GM18498 (cell line): ENCODE data around the gene ANKS3.

Source experiments
- ATAC-seq: cut with Tn5 transposase; IDR thresholded peaks from one replicate; pipeline ENCODE4 v1.9.1; 2021; ENCODE audit warnings: mild to moderate bottlenecking, moderate library complexity; ENCODE audit not compliant: unreplicated experiment

Gene ANKS3, protein sequence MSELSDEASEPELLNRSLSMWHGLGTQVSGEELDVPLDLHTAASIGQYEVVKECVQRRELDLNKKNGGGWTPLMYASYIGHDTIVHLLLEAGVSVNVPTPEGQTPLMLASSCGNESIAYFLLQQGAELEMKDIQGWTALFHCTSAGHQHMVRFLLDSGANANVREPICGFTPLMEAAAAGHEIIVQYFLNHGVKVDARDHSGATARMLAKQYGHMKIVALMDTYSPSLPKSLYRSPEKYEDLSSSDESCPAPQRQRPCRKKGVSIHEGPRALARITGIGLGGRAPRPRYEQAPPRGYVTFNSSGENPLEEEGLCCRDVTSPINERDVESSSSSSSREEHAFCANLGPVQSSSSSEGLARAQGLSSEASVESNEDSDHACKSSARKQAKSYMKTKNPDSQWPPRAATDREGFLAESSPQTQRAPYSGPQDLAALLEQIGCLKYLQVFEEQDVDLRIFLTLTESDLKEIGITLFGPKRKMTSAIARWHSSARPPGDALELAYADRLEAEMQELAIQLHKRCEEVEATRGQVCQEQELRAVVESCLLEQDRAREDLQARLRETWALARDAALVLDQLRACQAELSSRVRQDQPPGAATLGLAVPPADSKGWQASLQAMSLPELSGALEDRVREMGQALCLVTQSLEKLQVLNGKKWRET

DNA sequence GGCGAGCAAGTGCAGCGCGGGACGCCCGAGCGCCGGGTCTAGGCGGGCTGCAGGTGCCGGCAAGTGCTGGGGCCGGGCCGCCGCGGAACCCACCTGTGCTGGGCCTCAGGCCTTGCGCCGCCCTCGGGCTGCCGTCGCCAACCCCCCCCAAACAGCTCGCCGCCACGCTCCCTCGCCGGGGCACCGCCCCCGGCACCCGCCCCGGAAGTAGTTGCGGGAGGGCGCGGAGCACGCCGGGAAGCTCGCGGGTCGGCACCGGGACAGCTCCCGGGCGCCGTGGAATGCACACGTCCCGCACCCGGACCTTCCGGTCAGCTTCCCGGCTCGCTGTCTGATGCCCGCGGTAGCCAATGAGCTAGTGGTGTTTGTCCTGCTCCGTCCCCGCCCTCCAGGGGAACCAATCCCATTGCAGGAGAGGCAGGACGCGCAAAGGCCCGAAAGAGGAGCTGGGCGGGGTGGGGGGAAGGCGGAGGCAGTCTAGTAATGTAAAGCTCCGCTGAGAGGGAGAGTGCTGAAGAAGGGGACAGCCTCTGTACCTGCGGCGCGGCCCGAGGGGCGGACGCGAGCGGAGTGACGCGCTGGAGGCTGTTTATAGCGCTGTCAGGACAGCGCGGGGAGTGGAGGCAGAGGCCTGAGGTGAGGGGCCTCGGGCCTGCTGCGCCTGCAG is at the start of gene ANKS3, which contains the start of gene DNAAF8:
Gene ANKS3, minus strand, starts transcription at position 209 of the 667 bp plus-strand sequence. CDS start 4,122 bp downstream, outside the sequence.
Gene DNAAF8, plus strand, starts transcription at position 475 of the 667 bp plus-strand sequence. CDS start 1,978 bp downstream, outside the sequence.
- peak; percentile 73 for ATAC-seq

DNA sequence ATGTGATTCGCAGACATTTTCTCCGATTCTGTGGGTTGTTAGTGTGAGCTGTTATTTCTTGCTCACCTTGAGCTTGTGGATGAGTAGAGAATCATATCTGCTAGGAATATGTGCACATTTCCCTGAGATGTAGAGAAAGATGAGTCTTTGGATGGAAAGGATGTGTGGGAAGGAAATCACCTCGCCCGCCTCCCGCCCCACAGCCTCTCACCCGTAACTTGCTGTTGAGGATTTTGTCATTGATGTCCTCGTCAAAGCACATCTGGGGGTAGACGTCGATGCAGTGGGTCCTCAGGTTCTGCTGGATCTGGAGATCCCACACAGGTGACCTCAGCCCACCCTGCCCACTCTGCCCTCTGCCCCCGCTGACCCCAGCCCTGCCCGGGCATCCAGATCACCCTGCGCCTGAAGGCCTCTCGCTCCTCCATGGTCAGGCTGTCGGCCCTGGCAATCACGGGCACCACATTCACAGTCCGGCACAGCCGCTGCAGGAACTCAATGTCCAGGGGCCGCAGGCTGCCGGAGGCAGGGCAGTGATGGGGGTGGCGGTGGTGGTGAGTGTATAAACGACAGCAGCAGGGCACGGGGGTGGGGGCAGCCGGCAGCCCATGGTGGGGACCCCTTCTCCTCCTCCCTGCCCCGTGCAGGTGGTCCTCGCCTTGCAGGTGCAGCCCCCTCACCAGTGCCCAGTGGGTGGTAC is 49.3 kb upstream of the ANKS3 start:
- no peak for ATAC-seq

DNA sequence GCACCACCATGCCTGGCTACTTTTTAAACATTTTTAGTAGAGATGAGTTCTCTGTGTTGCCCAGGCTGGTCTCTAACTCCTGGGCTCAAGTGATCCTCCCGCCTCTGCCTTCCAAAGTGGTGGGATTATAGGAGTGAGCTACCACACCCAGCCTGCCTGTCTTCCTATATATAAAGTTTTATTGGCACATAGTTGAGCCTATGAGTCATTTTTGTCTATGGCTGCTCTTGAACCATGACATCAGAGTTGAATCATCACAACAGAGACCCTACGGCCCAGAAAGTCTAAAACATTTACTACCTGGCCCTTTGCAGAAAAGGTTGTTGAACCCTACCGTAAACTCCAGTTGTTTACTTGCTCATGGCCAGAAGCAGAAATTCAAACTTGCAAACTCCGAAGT is 46.2 kb upstream of the ANKS3 start:
- no peak for ATAC-seq

DNA sequence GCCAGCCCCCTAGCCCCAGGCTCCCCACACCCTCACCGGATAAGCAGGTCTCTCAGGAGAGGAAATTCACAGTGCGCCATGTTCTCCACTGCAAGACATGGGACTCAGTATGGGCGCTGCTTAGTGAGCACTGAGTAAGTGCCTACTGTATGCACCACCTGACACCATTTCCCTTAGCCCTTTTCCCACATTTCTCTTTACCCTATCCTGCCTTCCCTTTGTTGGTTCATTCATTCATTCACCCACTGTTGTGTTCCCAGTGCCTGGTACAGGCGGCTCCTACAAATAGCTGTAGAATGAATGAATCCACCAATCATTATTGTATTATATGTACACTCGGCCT is 44.0 kb upstream of the ANKS3 start:
- no peak for ATAC-seq

DNA sequence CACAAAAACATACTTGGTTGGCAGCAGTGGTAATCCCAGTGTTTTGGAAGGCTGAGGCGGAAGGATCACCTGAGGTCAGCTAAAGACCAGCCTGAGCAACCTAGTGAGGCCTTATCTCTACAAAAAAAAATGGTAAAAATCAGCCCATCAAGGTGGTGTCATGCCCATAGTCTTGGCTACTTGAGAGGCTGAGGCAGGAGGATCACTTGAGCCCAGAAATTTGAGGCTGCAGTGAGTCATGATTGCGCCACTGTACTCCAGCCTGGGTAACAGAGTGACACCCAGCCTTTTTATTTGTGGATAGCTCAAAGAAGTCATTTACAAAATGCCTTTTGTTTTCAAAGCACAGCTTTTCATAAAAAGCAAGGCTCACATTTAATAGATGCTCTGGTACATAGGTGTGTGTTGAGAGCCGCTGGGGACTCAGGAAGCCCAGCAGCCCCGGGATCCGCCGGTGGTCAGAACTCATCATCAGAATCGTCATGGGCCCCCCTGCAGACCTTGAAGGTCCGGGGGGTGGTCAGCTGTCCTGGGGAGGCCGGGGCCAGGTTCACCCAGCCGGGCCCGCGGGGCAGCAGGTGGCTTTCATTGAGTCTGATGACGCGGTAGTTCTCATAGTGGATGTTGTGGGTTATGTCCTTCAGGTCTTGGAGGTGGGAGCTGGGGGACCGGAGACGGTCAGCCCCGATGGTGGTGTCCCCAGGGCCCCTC is 43.4 kb upstream of the ANKS3 start:
- ATAC-seq, result no peak

DNA sequence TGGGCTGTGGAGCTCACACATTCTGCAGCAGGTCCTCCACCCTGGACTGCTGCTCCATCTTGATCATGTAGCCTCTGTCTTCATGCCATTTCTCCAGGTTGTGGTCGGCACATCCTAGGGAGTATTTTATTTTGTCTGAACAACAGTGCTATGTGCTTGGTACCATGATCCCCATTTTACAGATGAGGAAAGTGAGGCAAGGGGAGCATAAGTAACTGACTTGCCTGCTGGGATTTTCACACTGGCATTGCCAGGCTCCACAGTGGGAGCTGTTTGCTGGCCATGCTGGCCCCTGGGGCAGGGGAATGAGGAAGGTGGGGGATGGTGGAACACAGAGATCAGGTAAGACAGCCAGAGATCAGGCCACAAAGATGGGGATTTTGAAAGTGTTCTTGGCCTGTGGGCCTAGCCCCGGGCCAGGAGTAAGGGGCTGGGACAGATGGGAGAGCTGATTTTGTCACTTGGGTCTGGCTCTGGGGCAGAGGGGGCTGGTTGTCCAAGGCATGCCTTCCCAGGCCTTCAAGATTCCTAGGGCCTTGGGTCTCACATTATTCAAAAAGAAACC is 42.2 kb upstream of the ANKS3 start:
- ATAC-seq, result no peak

DNA sequence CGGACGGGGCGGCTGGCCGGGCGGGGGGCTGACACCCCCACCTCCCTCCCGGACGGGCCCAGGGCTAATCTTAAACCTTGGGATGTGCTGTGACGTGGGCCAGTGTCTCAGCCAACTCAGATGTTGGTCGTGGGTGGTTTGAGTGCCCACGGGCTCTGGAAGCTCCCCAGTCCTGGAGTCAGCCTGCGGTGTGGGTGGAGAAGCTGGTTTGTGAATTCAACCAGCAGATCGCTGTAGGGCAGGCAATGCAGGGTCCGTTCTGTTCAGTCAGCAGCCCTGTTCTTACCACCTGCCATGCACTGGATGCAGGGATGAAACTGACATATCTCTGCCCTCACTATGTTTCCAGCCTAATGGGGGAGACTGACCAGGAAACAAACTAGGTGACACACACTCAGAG is 40.9 kb upstream of the ANKS3 start:
- ATAC-seq, result no peak

DNA sequence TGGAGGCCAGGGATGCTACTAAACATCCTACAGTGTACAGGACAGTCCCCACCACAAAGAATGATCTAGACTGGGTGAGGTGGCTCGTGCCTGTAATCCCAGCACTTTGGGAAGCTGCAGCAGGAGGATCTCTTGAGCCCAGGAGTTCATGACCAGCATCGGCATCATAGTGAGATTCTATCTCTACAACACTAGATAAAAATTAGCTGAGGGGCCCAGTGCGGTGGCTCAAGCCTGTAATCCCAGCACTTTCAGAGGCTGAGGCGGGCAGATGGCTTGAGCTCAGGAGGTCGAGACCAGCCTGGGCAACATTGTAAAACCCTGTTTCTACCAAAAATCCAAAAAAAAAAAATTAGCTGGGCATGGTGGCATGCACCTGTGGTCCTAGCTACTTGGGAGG is 38.3 kb upstream of the ANKS3 start:
- no peak for ATAC-seq

DNA sequence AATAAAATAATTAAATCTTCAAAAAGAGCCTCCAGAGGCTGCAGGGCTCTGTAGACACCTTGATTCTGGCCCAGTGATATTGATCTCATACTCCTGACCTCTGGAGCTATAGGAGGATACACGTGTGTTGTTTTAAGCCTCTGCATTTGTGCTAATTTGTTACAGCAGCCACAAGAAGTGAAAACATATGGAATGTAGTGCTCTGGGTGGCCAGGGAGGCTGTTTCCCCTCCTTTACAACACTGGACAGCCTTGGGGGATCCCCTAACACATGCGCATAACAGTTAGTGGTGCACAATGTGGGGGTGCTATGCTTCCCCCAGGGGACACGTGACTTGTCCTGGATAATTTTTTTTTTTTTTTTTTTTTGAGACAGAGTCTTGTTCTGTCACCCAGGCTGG is 37.6 kb upstream of the ANKS3 start:
- ATAC-seq, result no peak

DNA sequence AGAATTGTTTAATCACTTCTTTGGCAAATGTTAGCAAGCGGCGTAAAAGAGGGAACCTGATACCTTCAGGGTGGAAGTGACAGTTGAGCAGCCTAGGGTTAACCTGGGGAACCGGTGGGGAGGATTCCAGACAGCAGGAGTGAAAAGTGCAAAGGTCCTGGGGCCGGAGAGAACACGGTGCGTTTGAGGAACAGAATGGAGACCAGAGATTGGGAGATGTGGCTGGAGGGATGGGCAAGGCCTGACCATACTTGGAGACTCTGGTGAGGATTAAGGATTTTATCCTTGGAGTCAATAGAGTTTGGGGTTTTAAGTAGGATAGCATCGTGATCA is 35.2 kb upstream of the ANKS3 start:
- ATAC-seq, result no peak

DNA sequence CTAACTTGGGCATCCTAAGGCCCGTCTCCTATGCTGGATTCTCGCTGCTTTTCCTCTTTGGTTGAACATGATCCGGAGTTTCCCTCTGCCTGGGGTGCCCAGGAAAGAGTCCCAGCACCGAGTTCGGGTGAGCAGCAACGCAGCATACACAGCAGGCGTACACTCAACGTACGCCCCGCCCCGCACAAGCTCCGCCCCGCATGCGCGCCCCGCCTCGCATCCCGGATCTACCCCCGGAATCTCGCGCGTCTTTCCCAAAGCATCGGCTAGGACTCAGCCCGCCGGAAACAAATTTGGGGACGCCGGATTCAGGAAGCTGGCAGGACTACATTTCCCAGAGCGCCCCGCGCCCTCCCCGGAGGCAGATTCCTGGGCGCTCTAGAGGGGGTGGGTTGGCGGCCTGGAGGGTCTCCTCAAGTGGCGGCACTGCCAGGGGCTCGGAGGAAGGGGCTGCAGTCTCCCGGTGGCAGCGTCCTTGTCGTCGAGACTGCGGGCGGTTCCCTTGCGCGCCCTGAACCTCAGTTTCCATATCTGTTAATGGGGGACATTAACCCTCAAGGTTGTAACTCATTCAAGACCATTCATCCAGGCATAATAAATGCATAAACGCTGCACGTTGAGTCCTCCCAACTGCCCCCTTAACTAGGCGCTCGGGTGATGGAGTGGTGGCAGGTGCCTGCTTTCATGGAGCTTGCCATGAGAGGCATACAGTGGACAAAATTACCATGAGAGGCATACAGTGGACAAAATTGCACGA is 34.7 kb upstream of the ANKS3 start:
- peak; percentile 59 for ATAC-seq

DNA sequence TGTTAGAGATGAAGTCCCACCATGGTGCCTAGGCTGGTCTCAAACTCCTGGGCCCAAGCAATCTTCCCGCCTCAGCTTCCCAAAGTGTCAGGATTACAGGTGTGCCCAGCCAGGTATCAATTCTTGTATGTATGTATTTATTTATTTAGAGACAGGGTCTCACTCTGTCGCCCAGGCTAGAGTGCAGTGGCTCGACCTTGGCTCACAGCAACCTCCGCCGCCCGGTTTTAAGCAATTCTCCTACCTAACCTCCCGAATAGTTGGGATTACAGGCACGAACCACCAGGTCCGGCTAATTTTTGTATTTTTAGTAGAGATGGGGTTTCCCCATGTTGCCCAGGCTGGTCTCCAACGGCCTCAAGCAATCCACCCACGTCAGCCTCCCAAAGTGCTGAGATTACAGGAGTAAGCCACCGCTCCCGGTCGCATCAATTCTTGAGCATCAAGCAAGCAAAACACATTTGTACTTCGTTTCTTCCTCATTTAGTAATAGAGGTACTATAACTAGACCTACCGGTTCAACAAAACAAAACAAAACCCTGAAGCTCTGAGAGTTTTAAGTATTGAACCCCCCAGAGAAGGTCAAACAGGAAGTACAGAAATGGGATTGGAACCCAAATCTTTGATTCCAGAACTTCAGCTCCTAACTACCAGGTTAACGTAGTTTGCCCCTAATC is 33.9 kb upstream of the ANKS3 start:
- peak; percentile 5 for ATAC-seq

DNA sequence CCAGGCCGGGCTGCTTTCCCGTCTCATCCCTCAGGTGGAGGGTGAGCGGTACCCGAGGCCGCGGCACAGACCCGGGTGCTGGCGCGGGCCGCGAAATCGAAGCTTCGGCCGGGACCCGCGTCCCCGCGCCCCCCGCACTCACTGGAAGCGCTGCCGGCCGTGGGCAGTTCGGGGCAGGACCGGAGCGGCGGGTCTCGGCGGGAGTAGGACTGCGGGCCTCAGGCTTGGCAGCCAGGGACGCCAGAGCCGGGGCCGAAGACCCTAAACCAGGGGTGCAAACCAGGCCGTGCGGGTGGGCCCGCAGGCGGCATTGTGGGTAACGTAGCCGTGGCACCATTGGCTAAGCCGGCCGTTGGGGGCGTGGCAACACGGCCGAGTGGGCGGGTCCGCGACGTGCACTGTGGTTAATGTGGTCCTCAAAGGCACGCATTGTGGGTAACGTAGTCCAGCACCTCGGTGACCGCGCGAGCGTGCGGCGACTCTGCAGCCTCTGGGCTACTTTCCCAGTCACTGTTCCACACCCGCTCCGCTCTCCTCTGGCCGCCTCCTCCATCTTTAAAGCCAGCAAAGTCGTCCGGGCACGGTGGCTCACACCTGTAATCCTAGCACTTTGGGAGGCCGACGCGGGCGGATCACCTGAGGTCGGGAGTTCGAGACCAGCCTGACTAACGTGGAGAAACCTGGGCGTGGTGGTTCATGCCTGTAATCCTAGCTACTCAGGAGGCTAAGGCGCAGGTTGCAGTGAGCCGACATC is 33.0 kb upstream of the ANKS3 start, which contains the start of gene ZNF500:
Gene ZNF500, minus strand, starts transcription at position 288 of the 754 bp plus-strand sequence. CDS start 1,184 bp downstream, outside the sequence.
- ATAC-seq, result peak; percentile 87

DNA sequence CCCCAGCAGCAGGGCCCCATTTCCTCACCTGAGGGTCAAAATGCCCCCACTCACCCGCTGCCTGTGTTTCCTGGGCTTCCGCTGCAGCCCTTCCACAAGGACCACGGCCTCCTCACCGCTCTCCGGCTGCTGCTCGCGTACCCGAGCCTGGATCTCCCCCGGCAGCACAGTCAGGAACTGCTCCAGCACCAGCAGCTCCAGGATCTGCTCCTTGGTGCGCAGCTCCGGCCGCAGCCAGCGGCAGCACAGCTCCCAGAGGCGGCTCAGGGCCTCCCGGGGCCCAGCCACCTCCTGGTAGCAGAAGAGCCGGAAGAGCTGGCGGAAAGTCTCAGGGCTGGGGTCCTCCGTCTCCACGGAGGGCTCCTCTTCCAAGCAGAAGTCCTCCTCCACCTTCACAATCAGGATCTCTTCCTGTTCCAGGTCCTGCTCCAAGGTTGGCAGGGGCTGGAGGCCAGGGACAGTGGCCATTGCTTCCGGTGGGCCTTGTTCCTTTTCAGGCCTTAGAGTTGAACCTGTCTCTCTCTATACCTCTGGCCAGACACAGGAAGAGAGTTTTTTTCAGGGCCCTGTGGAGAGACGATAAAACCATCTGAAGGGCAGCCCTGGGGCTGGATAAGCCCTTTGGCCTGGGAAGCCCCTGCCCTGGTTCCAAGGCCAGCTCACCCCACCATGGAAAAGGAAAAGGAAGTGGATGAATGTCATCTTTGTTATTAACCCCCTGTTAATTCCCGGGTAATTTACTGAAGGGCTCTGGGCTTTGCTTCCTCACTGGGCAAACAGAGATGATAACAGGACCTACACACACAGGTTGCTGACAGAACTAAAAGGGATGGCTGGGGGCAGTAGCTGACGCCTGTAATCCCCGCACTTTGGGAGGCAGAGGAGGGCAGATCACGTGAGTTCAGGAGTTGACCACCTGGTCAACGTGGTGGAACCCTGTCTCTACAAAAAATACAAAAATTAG is 31.7 kb upstream of the ANKS3 start:
- no peak for ATAC-seq

DNA sequence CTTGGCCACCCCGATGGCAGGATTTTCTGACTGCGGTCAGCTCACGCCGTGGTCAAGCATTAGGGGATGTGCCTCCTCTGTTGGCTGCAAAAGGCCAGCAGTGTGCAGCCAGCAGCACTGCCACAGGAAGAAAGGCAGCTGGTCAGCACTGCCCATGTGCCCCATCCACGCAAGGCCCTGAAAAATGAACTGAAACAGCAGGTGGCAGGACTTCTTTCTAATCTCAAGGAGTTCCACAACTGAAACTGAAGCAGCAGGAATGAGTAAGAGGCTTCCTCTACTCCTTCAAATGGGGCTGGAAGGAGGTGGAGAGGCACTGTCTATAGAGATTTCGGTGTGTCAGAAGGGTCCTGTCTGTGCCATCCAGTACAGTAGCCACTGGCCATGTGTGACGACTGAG is 29.7 kb upstream of the ANKS3 start:
- ATAC-seq, result no peak

DNA sequence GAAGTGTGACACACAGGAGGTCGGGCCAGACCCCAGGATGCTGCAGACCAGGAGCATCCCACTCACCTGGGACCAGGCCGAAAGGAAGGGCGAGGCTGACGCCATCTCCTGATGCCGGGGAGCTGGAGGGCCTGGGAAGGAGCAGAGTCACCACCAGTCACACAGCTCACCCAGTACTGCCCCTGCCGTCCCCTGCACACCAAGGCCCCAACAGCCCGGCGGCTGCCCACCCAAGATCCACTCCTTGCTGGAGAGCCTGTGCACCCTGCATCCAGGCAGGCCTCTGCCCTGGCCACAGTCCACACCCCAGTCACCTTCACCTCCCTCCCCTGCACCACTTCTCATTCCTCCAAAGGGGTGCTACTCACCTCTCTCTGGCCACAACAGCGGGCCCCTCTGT is 28.1 kb upstream of the ANKS3 start:
- ATAC-seq, result no peak

DNA sequence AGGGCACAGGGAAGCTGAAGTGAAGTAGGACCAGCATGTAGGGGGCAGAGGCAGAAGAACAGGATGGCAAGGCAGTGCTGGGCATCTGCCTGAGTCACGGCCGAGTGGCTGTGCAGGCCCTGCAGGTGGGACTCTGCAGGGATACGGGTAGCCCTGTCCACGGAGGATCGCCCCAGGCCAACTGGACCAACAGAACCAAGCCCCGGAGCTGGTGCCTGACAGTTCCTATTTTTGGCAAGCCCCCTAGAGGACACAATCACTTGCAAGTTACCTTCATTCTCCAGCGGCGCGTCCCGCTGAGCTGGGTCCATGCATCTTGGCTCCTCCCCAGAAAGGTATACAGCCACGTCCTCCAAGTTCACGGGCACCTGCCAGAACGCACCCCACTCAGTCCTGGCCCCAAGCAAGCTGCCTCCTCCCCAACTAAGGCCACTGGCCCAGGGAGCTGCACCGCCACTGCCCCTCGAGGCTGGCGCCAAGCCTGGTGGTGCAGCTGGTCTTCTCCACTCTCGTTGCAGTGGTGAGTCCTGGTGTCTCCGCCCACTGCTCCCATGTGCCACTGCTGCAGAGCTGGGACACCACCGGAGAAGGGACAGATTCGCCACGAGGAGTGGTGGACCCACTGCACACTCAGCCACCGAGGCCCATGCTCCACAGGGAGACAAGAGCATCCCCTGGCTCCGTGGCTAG is 26.3 kb upstream of the ANKS3 start:
- no peak for ATAC-seq
